NCI-H146 (cell line): Measurements from ENCODE around the gene SLC25A10.
A peak's percentile ranks its signal among the peaks of the same experiment; 100 is the strongest.
"Not testable (repeated sequence)": the region's sequence is repeated elsewhere in the genome, so short reads cannot be mapped to it uniquely, and the experiment has no call there.

Experiments
- DNase-seq: peaks from one replicate; lab custom pipeline; 2025; lab: John Stamatoyannopoulos, UW

Gene SLC25A10

GRCh38 chr17:81722184-81723120 lies 10.4 kb downstream of the SLC25A10 start:
- no peak for DNase-seq

DNA sequence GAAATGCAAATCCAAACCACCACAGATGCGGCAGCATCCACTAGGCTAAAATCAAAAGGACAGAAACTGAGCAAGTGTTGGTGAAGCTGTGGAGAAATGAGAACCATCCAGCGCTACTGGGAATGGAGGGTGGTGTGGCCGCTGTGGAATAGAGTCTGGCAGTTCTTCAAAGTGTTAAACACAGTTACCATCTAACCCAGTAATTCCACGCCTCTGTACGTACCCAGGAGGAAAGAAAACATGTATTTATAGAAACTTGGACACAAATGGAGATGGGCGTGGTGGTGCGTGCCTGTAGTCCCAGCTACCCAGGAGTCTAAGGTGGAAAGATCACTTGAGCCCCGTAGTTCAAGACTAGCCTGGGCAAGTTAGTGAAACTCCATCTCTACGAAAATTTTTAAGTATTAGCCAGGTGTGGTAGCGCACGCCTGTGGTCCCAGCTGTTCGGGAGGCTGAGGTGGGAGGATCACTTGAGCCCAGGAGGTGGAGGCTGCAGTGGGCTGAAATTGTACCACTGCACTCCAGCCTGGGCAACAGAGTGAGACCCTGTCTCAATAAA lies 11.6 kb downstream of the SLC25A10 start:
- no peak for DNase-seq

- no peak for DNase-seq
Observed at GRCh38 chr17:81725439-81725838, 13.4 kb downstream of the SLC25A10 start.

DNA sequence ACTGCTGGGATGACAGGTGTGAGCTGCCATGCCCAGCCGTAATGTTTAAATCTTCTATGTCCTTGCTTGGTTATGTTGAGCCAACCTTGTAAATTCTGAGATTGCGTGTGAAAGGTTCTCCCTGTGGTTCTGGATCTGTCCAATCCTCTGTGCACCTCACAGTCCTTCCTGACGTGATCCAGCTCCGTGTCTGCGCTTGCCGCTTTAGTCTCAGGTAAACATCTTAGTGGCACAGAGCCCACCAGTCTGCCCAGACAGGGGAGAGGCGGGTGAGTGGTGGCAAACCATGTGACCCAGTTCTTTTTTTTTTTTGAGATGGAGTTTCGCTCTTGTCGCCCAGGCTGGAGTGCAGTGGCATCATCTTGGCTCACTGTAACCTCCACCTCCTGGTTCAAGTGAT lies 13.9 kb downstream of the SLC25A10 start:
- no peak for DNase-seq

DNA sequence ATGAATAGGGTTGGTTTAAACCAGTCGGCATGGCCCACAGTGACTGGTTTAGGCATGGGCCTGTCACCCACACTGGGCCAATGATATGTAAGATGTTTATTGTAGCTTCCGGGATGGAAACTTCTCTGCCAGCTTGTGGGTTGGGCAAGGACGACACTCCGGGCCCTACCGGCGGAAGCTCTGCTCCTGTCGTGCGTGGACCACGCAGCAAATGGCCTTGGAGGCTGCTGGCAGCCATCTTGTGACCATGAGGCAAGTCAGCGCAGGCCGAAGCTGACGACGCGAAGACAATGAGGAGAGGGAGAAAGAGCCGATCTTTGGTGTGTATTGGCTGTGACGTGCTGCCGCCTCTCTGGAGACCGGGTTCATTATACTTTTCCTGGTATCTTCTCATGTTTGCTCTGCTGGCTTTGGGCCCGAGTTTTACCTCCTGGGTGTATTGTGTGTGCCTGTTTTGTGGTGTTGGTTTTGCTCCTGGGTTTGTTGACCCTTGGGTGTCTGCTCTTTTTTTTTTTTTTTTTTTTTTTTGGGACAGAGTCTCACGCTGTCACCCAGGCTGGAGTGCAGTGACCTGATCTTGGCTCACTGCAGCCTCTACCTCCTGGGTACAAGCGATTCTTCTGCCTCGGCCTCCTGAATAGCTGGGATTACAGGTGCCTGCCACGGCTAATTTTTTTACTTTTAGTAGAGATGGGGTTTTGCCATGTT lies 15.4 kb downstream of the SLC25A10 start:
- DNase-seq, result peak; percentile 93

DNA sequence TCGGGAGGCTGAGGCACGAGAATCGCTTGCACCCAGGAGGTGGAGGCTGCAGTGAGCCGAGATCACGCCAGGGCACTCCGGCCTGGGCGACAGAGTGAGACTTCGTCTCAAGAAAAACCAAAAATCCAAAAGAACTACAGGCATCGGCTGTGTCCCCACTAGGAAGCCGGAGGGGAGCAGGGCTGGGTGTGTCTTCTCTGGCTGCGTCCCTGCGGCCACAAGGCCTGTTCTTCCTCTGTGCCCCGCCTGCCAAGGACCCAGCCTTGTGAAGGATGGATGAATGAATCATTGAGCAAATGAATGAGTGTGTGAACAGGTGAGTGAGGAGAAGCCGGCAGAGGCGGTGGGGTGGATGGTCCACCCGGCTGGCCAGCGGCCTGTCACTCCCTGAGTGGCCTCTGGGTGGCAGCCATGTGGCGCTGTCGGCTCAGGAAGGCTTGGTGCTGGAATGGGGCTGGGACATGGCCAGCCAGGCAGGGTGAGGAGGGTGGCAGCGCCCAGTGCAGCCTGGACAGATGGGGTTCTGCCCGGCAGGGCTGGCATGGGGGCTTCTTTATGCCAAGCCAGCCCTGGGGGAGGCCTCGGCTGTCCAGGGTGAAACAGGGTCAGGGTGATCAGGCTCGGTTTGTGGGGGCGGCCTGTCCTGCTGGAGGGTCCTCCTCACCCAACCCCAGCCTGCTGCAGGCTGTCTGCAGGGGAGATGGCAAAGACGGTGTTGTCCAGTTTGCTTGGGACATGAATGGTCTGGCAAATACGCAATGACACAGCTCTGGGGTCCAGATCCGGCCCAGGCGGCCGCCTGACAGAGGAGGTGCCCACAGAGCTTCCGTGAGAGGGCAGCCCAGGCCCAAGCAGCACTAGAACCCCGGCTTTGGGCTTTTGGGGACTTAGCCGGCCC lies 21.7 kb downstream of the SLC25A10 start:
- DNase-seq, result peak; percentile 75

GRCh38 chr17:81734405-81735263 lies 22.6 kb downstream of the SLC25A10 start:
- DNase-seq, result no peak

DNA sequence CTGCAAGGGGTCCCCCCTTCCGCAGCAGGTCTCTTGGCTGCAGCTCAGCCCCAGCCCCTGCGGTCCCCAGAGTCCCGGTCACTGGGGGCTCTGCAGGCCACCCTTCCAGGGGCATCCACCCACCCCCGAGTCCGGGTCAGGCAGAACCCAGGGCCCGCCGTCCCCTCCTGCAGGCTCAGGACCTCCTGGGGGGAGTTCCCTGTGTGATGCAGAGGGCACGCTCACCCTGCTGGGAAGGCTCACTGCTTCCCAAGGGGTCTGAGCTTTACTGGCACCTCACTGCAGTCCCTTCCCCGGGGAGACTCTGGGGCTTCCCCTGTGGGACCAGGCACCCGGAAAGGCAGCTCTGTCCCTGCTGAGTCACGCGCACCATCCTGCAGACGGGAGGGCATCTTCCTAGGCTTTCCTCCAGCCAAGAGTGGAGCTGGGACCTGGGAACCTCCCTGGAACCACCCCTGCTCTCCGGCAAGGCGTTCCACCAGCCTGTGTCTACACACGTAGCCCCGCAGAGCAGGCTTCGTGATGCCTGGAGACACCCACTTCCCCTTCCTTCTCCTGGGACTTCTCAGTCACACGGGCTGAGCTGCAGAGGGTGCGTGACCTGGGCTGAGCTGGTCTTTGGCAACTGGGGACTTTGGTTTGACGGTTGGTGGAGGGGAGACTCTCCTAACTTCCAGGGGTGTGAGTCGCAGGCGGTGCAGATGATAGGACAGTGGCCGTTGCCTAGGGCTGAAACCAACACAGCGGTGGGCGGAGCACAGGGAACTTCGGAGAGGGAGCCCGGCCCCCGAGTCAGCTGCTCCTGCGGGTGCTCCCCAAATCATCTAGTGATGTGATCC lies 23.4 kb downstream of the SLC25A10 start:
- DNase-seq, result peak; percentile 42

DNA sequence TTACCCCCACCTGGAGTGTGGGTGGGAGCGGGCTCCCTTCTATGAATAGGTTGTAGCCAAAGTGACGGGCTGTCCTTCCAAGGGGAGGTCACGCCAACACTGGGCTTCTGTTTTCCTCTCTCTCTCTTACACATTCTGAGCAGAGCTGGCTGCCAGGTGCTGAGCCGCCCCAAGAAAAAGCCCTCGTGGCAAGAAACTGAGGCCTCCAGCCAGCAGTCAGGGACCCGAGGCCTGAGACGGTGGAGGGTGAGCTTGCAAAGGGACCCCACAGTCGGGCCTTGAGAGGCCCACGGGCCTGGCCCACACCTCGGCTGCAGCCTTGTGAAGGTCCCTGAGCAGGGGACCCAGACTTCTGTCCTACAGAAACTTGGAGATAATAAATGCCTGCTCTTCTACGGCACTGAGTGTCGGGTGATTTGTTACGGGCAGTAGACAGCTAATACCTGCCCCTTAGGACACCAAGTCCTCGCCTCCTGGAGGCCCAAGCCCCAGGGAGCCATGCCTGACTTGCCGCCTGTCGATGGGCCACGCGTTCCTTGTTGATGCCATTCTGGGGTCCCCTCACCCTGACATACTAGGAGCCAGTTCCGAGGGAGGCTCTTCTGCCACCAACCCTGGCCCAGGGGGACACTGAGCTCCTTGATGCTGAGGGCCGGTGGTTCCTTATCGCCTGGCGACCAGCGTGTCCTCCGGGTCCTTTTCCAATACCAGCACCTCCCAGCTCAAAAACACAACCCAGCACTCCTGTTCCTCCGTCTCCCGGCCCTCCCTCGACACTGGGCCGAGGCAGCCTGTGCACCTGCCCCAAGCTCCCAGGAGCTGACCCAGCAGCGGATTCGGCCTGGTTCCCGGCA lies 26.1 kb downstream of the SLC25A10 start:
- DNase-seq, result no peak

DNA sequence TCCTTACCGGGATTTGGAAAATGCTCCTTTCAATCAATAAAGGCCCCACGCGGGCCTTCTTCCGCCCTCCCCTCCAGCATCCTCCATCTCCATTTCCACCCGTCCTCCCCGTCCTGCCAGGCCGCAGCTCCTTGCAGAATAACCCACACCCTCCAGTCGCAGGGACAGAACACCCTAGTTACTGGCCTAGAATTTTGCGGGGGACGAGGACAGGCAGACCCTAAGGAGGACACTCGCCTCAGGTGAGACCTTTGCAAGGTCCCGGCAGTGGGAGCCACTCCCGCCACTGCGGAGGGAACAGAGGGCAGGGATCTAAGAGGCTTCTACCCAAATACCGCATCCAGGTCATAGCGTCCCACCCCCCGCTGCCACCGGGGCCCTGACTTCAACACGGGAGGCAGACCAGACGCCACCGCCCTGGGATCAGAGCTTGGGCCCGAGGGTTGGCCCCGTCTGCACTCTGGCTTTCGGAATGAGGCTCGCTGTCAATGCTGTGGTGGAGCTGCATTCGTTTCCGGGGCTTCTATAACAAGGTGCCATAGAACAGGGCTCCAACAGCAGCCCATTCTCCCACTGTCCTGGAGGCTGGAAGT lies 26.8 kb downstream of the SLC25A10 start:
- no peak for DNase-seq

DNA sequence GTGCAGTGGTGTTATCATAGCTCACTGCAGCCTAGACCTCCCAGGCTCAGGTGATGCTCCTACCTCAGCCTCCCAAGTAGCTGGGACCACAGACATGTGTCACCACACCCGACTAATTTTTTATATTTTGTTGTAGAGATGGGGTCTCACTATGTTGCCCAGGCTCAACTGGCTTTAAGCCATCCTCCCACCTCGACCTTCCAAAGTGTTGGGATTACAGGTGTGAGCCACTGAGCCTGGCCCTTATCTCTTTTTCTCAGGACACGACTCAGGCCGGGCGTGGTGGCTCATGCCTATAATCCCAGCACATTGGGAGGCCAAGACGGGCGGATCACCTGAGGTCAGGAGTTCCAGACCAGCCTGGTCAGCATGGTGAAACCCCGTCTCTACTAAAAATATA lies 27.5 kb downstream of the SLC25A10 start:
- not testable (repeated sequence) for DNase-seq

DNA sequence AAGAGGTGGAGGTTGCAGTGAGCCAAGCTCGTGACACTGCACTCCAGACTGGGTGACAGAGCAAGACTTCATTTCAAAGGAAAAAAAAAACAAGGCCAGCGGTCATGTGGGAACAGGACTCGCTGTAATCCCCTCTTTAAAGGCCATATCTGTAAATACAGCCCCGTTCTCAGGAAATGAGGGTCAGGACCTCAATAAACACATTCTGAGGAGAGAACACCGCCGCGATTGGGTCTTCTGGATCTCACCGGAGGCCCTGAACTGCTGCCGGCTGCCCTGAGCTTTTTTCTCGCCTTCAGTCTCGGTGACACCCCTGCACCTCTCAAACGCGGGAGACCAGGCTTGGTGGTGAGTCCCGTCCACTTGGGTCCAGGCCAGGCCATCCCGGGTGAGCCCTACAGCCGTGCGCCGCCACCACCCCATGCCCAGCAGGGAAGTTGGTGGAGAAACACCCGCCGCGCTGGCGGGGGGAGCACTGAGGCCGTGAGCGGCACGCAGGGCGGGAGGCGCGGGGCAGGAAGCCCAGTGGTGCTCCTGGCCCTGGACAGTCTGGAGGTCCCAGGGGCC lies 28.4 kb downstream of the SLC25A10 start:
- peak; percentile 16 for DNase-seq

GRCh38 chr17:81741049-81741593 lies 29.0 kb downstream of the SLC25A10 start:
- DNase-seq, result peak; percentile 19

DNA sequence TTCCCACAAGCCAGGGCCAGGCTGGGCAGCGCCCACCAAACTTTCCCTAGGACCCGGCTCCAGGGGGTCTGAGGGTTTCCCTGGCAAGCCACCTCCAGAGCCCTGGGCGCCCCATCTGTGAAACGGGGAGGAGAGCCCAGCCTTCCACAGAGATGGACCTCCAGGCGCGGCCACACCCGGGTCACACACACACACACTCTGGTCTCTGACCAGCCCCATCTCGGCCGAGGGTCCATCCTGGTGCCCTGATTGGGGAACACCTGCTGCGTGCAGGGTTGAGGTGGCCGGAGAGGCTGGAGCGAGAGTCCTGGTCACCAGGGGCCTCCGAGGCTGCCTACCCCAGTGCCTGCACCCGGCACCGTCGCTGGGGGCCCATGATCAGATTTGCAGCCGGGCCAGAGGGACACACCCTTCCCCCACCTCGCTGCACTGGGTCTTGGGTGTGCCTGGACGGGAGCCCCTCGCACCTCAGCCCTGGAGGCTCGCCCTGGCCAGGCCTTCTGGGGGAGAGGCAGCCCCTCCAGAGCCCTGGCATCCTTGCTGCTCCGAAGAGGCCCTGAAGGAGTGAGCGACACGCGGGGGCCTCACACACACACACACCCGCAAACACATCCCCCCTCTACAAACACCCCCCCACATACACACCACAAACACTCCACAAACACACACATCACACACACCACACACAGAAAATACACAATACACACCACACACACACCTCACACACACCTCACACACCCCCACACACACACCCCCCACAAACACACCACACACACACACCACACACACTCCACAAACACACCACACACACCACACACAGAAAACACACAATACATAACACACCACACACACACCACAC lies 29.7 kb downstream of the SLC25A10 start:
- DNase-seq, result no peak
